Measurements from ENCODE around the gene FABP6.
"Not testable (repeated sequence)": the region's sequence is repeated elsewhere in the genome, so short reads cannot be mapped to it uniquely, and the experiment has no call there.

The FABP6 gene, protein sequence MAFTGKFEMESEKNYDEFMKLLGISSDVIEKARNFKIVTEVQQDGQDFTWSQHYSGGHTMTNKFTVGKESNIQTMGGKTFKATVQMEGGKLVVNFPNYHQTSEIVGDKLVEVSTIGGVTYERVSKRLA

GRCh38 chr5:160229190-160229742 lies at the start of gene FABP6:
Gene FABP6, plus strand, starts transcription at chr5:160229506. Its CDS starts 52 bp downstream, at chr5:160229558.
- DNase-seq (ENCODE audit: low read depth), result no peak

DNA sequence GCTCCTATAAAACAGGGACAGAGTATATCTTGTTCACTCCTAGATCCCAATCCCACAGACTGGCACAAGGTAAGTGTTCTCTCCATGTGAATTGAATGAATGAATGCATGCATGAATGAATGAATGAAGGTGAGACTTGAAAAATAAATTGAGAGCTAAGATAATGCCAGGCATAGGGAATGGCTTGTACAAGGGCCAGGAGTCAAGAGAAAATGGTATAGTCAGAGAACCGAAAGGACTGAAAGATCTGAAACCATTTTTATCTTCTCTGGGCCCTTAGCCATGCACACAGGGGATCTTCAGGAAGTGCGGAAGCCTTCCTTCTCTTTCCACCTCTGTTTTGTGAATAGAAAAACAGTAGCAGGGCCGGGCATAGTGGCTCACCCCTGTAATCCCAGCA lies 48.4 kb upstream of the FABP6 start:
- no peak for DNase-seq (ENCODE audit: low read depth)

- DNase-seq (ENCODE audit: low read depth), result no peak
Observed at GRCh38 chr5:160181965-160182622, 47.2 kb upstream of the FABP6 start.

- no peak for DNase-seq (ENCODE audit: low read depth)
Observed at GRCh38 chr5:160183075-160183474, 46.2 kb upstream of the FABP6 start.

DNA sequence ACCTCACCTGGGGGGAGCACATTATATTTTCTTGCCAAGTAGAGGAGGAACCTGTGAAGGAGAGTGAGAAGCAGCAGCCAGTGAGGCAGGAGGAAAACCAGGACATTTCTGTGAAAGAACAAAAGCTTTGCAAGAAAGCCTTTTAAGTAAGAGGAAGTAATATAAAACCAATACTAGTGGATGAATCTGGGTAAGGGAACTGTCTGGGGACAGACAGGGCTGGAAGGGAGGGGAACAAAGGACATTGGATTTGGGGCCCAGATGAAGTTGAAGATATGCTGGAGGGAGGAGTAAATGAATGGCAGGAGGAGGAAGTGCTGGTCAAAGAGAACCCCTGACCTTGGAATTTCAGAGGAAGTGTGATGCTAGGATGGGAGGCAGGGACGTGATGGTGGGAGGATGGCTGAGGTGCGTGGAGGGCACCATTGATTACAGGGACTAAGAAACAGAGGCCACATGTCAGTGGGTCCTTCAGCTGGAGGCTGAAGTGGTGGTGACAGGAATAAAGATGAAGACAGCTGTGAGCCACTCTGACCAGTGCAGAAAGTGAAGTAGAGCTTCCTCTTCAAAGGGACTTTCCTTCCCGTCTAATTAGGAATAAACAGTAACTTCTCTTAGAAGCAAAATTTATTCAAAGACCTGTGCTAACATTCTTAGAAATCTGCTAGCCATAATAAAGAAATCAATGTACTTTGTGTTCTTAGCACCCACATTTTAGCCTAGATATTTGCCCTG lies 43.5 kb upstream of the FABP6 start:
- DNase-seq (ENCODE audit: low read depth), result no peak

DNA sequence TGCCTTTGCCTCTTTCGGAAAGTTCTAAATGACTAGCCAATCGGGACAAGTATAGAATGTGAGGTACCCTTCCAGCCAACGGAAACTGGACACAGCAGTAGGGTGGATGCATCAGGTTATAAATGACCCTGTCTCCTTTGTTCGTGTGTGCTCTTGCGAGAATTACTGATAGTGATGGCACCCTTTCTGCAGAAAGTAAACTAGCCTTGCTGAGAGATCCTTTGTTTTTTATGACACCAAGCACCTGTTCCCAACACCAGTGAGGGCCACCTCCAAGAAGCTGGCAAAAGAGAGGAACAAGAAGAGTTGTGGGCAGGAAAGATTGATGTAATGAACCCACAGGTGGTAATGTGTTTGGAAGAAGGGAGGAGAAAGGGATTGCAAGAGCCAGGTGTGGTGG lies 42.8 kb upstream of the FABP6 start:
- DNase-seq (ENCODE audit: low read depth), result no peak

- DNase-seq (ENCODE audit: low read depth), result peak; percentile 33
Observed at GRCh38 chr5:160187091-160187490, 42.2 kb upstream of the FABP6 start.

GRCh38 chr5:160188141-160189015 lies 40.9 kb upstream of the FABP6 start:
- peak; percentile 80 for DNase-seq (ENCODE audit: low read depth)

DNA sequence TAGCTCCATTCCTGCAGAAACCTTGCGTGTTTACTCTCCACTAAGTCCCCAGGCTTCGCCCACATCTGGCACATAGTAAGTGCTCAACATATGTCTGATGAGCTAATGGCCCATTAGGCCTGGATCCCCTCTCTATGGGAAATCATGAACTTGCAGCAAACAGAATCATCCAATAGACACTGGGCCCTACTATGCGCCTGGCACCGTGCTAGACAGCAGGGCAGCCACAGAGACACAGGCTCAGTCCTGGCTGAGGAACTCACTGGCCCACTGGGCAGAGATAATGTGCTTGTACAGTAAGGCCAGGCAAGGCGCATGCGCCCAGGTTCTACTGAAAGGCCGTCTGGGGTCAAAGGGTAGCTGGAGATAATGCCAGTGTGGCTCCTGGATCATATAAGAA lies 36.9 kb upstream of the FABP6 start:
- no peak for DNase-seq (ENCODE audit: low read depth)

DNA sequence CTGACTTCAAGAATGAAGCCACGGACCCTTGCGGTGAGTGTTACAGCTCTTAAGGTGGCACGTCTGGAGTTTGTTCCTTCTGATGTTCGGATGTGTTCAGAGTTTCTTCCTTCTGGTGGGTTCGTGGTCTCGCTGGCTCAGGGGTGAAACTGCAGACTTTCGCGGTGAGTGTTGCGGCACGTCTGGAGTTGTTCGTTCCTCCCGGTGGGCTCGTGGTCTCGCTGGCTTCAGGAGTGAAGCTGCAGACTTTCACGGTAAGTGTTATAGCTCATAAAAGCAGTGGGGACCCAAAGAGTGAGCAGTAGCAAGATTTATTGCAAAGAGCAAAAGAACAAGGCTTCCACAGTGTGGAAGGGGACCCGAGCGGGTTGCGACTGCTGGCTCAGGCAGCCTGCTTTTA lies 36.2 kb upstream of the FABP6 start:
- DNase-seq (ENCODE audit: low read depth), result not testable (repeated sequence)

DNA sequence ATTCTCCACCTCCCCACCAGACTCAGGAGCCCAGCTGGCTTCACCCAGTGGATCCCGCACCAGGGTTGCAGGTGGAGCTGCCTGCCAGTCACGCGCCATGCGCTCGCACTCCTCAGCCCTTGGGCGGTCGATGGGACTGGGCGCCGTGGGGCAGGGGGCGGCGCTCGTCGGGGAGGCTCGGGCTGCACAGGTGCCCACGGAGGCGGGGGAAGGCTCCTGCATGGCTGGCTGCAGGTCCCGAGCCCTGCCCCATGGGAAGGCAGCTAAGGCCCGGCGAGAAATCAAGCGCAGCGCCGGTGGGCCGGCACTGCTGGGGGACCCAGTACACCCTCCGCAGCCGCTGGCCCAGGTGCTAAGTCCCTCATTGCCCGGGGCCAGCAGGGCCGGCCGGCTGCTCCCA lies 35.5 kb upstream of the FABP6 start:
- not testable (repeated sequence) for DNase-seq (ENCODE audit: low read depth)

- DNase-seq (ENCODE audit: low read depth), result no peak
Observed at GRCh38 chr5:160197341-160198144, 31.8 kb upstream of the FABP6 start.

- DNase-seq (ENCODE audit: low read depth), result no peak
Observed at GRCh38 chr5:160198146-160198545, 31.2 kb upstream of the FABP6 start.

- DNase-seq (ENCODE audit: low read depth), result no peak
Observed at GRCh38 chr5:160198841-160199409, 30.4 kb upstream of the FABP6 start.

DNA sequence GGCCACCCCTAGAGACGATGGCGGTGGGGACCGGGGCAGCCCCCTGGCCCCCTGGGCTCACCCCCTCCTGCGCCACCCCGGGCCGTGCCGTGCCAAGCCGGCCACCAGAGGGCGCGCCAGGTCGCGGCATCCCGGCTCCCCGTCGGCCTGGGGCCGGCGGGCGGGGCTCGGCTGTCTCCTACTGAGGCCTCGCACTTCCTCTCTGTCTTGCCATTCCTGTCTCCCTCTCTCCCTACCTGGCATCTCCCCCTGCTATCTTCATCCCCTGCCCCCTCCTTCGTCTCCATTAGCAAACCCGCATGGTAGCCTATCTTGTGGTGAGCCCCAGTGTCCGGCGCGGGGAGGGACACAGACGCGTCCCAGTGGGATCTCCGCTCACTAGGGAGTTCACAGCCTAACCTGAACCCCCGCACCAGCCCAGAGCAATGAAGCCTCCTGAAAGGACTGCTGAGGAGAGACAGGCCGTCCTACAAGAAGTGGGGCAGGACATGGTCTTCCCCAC lies 29.8 kb upstream of the FABP6 start:
- DNase-seq (ENCODE audit: low read depth), result peak; percentile 8

- DNase-seq (ENCODE audit: low read depth), result no peak
Observed at GRCh38 chr5:160207061-160207460, 22.2 kb upstream of the FABP6 start.

GRCh38 chr5:160209917-160210316 lies 19.4 kb upstream of the FABP6 start:
- no peak for DNase-seq (ENCODE audit: low read depth)

- DNase-seq (ENCODE audit: low read depth), result no peak
Observed at GRCh38 chr5:160210606-160211005, 18.7 kb upstream of the FABP6 start.

DNA sequence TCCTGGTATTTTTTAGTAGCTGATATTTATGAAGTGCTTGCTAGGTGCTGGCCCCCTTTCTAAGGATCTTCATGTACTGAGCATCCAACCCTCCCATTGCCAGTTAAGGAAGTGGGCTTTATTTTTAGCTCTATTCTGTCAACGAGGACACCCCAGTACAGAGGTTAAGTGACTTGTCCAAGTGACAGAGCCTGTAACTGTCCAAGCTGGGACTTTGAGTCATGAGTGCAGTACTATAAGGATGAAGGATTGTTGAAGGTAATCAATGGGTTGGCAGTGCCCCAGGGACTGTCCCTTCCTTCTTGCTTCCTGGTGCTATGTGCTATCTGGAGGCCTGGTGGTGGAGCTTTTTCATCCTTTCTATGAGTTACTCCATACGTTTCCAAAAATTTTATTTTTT lies 18.0 kb upstream of the FABP6 start:
- no peak for DNase-seq (ENCODE audit: low read depth)

- no peak for DNase-seq (ENCODE audit: low read depth)
Observed at GRCh38 chr5:160213537-160213936, 15.8 kb upstream of the FABP6 start.

- DNase-seq (ENCODE audit: low read depth), result no peak
Observed at GRCh38 chr5:160219356-160219755, 9.9 kb upstream of the FABP6 start.

Data from fibroblast of the conjunctiva (primary cell).